Spleen (tissue), 7 donors: ENCODE measurements around the gene ENOX1.

Experiments used
- CTCF ChIP-seq, 11 experiments: fragments of 200-600 bp in 7 of 11; fragments of 450-650 bp in 4 of 11; sonication (generic) in 4 of 11; IDR thresholded peaks in 8 of 11; conservative IDR thresholded peaks in 3 of 11; 1 replicate in 7 of 11; 2 replicates in 4 of 11; pipeline versions ENCODE4 v1.4.0 to v1.8.0; 2016 to 2021; ENCODE audit warnings: antibody characterized with exemption in 11 of 11, inconsistent platforms in 4 of 11, mild to moderate bottlenecking in 1 of 11
- POLR2A ChIP-seq, 3 donors: fragments of 450-650 bp; IDR thresholded peaks; one replicate each; pipeline ENCODE4 v1.5.1; 2017; ENCODE audit warnings: antibody characterized with exemption in 3 of 3, mild to moderate bottlenecking in 1 of 3
- POLR2AphosphoS5 ChIP-seq, 3 donors: sonication (generic); formaldehyde crosslinking; IDR thresholded peaks; one replicate each; pipeline ENCODE4 v1.5.1; 2017; ENCODE audit warnings: antibody characterized with exemption in 3 of 3
- donor health status: DM: no; HTN: no; CAD: no; lungs with moderate emphysema.
- donor health status: DM: no; HTN: no; CAD: no.
- donor health status: DM: no; HTN: no; CAD: no.

- TF ChIP-seq POLR2A (IDR thresholded peaks at IDR 0.05) (no peak), CTCF (IDR thresholded peaks at IDR 0.05 in 8 of 11, conservative IDR thresholded peaks at IDR 0.05 in 3 of 11) (no peak), POLR2AphosphoS5 (IDR thresholded peaks at IDR 0.05) (no peak)
Measured at GRCh38 chr13:43544011-43544410, 242.8 kb downstream of the ENOX1 start.
